LNCaP clone FGC (cell line): Measurements from ENCODE around the gene FITM1.
A peak's percentile ranks its signal among the peaks of the same experiment; 100 is the strongest.

Experiments used
- DNase-seq: peaks from one replicate; pipeline ENCODE4 v3.0.0-alpha.2; 2011; ENCODE audit warnings: low read depth
- H3K4me3 ChIP-seq: 2 replicates; pipeline ENCODE4 v1.5.1; 2011; ENCODE audit warnings: mild to moderate bottlenecking, low read depth, low read length, control low read depth
- CTCF ChIP-seq: IDR thresholded peaks from 2 replicates; pipeline ENCODE4 v1.5.1; 2012; ENCODE audit warnings: mild to moderate bottlenecking; ENCODE audit not compliant: control insufficient read depth, insufficient read depth; ENCODE audit errors: extremely low read depth

FITM1 gene

GRCh38 chr14:24135584-24135833 is 5.0 kb downstream of the FITM1 start:
- peak overlapping the region; percentile 77 for H3K4me3 ChIP-seq
- no peak for DNase-seq
- TF ChIP-seq CTCF: no peak

GRCh38 chr14:24135834-24136683 is 5.6 kb downstream of the FITM1 start, which contains the start of gene PSME1:
Gene PSME1, plus strand, starts transcription at chr14:24136194. Its CDS starts 69 bp downstream, at chr14:24136263.
- H3K4me3 ChIP-seq: peak within 1 kb of the TSS; percentile 77
- TF ChIP-seq CTCF: no peak
- DNase-seq: peak; percentile 58

GRCh38 chr14:24136684-24137528 is 6.4 kb downstream of the FITM1 start:
- TF ChIP-seq CTCF: no peak
- H3K4me3 ChIP-seq: peak overlapping the region; percentile 77
- no peak for DNase-seq

- no peak for TF ChIP-seq CTCF
- no peak for DNase-seq
- 0 out of 2 replicates have a peak overlapping the region, but pooled peaks have one; percentile 77 for H3K4me3 ChIP-seq
Observed at GRCh38 chr14:24137529-24138395, 7.3 kb downstream of the FITM1 start.

- DNase-seq: no peak
- no peak overlapping the region for H3K4me3 ChIP-seq
- no peak for TF ChIP-seq CTCF
Observed at GRCh38 chr14:24138396-24139271, 8.2 kb downstream of the FITM1 start.
